Measurements from ENCODE around the gene LPP.
A peak's percentile ranks its signal among the peaks of the same experiment; 100 is the strongest.
"Not testable (repeated sequence)": the region's sequence is repeated elsewhere in the genome, so short reads cannot be mapped to it uniquely, and the experiment has no call there.

The LPP gene

DNA sequence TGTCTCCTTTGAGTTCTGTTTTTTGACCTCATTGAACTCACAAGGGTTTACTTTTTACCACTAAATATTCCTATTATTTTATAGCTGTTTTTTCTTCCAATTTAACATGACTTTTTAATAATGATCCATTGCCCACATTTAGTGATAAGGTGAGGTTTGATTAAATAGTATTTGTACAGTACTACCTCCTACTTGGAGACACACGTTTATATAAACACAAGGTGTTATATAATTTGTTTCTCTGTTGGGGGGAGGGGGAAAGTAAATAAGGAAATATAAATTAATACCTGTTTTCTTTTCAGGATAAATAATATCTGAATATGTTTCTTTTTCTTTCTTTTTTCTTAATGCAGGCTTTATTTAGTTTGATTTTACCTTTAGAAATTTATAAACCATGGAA, 281.3 kb downstream of the LPP start:
- no peak for DNase-seq (ENCODE audit: low spot score)

- DNase-seq (ENCODE audit: low spot score) = no peak
These were observed 284.0 kb downstream of the LPP start for GRCh38 chr3:188437926-188438325.

- peak; percentile 34 for DNase-seq (ENCODE audit: low spot score)
These were observed 285.1 kb downstream of the LPP start for GRCh38 chr3:188439080-188439479.

DNA sequence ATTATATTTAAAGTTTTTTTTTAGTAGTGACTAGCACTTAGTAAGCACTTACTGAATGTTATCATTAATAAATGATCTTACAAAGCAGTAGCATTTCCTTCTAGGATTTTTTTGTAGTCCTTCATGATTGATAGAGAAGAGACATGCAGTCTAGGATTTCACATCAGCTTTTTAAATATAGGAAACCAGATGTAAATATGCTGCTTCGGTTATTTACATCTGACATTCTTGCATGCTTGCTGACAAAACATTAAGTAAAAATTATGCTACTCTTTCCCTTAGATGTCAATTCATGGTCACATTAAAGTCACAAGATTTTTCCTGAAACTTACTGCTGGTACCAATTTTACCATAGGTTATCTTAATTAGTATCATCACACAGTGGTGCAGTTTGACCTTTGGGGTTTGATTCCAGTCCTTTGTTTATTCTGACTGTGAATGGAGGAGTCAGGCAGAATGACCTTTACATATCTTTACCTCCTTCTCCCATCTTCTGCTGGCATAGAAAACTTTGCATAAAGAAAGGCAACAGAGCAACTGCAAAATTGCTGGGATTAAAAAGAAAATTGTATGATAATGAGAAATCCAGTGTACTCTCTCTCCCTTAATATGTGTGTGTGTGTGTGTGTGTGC, 286.5 kb downstream of the LPP start:
- DNase-seq (ENCODE audit: low spot score) = no peak

DNA sequence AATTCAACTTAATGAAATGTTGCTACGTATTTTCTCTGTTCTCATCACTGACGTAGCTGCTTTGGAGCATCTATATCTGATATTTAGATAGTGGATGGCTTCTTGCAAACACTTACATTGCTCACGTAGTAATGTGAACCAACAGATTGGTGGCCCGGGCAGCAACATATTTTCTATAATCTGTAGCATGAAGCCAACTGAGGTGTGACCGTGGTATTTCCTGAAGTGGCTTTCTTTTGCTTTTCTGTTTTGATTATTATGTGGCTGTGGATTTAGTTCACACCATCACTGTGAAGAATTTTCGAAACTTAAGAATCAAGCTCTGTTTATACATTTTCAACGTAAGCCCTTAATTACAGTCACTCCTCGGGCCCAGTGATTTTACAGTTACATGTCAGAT, 288.5 kb downstream of the LPP start:
- DNase-seq (ENCODE audit: low spot score) = no peak

DNA sequence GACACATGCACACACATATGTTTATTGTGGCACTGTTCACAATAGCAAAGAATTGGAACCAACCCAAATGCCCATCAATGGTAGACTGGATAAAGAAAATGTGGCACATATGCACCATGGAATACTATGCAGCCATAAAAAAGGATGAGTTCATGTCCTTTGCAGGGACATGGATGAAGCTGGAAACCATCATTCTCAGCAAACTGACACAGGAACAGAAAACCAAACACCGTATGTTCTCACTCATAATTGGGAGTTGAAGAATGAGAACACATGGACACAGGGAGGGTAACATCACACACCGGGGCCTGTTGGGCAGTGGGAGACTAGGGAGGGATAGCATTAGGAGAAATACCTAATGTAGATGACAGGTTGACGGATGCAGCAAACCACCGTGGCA, 291.2 kb downstream of the LPP start:
- not testable (repeated sequence) for DNase-seq (ENCODE audit: low spot score)

DNA sequence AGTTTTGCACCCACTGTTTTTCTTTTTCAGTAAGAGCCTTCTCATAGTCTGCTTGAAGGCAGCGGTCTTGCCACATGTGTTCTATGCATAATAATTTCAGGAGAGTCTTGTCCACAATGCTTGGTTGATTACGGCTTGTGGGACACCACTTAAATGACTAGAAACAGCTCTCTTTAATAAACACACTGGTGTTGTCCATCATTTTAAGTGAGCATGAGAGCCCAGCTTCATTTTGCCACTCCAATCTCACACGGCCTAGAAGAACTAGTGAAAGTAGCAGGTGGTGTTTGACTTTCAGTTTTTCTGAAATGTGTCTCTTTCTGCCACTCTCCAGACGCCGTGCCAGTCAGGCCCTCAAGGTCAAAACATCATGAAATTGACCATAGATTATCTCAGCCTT, 292.1 kb downstream of the LPP start:
- DNase-seq (ENCODE audit: low spot score) = no peak

DNA sequence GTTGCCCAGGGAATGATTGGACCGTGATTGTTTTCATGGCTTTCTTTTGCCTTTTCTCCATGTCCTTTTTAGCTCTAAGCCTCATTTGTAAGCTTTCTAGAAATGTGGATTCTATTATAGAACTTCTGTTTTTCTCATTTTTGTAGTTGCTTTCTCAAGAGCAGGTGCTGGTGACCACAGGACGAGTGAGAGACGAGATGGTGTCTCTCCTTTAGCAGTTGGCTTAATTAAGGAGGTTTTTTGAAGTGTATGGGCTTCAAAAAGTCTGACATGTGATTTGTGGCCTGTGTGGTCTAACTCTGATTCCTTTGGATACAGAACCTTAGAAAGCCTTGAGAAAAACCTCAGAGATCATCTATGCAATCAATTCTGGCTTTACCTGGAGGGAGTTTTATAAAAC, 292.8 kb downstream of the LPP start:
- DNase-seq (ENCODE audit: low spot score) = no peak

- no peak for DNase-seq (ENCODE audit: low spot score)
These were observed 294.9 kb downstream of the LPP start for GRCh38 chr3:188448813-188449212.

DNA sequence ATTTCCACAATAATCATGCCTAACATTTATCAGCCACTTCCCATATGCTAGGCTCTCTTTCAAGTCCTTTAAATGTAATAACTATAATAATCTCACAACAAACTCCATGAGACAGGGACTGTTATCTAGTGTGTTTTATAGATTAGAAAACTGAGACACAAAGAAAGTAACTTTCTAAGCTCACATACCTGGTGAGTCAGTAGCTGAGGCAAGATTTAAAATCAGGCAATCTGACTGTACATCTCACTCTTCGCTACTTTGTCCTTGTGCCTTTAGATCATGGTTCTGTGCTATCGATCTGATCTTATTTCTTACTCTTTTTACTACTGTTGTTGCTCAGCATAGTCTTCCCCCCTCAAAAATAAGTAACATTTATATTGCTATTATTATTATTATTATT, 295.5 kb downstream of the LPP start:
- DNase-seq (ENCODE audit: low spot score) = no peak

DNA sequence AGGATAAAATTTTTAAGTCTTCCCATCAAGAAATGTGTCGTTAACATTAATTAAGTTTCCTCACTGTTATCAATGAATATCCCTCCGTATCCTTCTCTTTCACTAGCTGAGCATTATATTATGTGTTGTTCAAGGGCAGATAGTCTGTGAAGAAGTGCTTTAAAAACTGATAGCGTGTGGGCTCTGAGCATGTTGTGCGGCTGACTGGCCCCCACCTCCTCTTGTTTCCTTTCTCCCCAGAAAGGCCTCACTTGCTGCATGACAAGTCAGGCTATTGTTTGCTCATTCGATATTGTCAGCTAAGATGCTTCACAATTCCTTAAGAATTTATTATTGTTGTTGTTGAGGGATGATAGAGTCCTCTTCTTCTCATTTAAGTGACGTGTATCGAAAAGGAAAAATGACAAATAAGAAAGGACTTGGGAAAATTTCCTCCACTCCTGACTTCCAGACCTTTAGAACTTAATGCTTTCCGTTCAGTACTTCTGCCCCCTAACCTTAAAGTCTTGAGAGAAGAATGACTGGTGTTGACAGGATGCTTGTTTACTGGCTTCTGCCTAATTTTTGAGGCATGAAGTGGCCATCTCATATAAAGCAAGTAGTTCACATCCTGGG, 298.3 kb downstream of the LPP start:
- peak; percentile 14 for DNase-seq (ENCODE audit: low spot score)

DNA sequence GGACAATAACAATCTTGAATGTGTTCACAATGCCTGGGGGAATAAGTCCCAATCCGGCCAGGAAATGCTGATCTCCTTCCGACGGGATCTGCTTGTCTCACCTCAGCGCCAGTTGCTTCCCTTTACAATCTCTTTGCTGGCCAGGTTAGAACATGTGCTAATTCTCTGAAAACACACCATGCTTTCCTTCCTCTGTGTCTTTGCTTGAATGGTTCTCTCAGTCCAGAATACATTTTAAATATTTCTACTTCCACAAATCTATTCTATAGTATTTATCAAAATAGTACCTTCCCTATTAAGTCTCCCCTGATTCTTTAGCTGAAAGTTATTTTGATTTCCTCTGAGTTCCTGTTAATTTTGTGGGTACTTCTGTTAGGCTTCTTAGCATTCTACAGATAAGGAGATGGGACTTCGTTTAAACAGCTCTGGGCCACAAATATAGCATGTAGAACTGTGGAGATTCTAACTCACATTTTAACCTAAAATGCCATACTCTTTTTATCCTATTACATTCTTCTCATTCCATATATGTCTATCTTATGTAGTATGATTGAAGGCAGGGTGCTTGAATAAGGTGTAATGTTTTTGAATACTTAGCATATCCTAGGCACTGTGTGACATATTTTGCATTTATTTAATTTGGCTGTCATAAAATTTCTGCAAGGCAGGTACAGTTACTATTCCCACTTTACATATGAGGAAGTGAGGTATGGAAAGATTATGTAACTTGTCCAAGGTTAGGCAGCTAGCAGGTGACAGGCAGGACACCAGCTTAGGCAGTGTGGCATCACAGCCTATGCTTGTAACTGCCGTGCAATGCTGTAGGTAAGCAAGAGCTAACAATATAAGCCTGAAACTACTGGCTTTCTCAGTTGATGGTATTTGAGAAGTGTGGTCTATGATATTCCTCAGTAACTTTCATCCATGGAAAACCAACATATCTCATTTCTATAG, 299.8 kb downstream of the LPP start:
- no peak for DNase-seq (ENCODE audit: low spot score)

DNA sequence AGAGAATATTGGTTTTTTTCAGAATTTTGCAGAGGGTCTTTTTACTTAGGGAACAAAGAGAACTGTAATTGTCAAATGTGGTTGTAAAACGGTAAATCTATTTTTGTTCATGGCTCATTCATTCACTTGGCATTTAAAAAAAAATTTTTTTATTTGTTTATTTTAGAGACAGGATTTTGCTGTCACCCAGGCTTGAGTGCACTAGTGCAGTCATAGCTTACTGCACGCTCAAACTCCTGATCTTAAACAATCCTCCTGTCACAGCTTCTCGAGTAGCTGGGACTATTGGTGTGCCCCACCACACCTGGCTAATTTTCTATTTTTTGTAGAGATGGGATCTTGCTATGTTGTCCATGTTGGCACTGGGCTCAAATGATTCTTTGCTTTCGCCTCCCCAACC, 301.8 kb downstream of the LPP start:
- DNase-seq (ENCODE audit: low spot score) = no peak

GRCh38 chr3:188458756-188459155, 304.8 kb downstream of the LPP start:
- DNase-seq (ENCODE audit: low spot score) = no peak

GRCh38 chr3:188465311-188465710, 311.4 kb downstream of the LPP start:
- no peak for DNase-seq (ENCODE audit: low spot score)

GRCh38 chr3:188468196-188468595, 314.2 kb downstream of the LPP start:
- no peak for DNase-seq (ENCODE audit: low spot score)

DNA sequence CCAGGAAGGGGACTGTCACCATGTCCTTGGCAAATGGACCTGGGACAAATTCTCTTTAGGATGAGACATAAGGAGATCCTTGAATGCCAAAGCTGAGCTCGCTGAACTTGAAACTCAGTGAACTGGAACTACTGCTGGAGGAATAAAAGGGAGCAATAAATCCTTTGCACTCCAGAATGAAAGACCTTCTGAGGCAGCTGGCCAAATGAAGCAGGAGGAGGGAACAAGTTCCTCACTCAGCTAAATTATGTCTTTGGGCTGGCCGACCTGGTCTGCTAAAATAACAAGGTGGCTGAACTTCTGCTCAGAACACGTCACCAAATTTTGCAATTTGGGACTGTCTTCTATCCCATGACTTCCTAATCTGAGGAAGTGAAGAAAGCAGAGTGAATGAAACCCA, 314.7 kb downstream of the LPP start:
- peak; percentile 56 for DNase-seq (ENCODE audit: low spot score)

DNA sequence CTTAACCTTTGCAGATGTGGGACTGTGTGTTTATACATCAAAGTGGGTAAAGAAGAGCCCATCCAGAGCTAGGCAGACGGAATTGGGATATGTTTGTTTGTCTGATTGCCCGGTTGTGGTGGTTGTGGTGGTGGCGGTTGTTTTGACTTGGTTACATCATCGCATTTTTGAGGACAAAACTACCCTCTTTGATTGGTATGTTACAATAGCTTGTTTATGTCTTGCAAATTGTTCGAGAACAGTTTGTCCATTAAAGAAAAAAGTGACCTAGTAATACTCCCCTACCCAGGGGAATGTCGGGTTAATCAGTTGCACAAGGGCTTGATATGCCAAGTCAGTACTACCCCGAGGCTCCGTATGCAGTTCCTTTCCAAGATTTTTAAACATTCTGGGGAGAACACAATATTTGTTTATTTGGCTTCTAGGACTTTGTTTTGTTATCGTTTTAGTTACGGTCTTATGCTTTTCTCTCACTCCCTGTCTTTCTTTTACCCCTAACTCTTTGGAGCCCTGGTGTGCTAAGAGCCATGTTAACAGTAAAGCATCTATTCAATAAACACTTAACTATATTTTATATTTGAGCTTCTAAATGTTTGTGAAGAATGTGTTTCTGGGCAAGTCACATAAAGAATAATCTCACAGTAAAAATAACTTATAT, 315.4 kb downstream of the LPP start:
- DNase-seq (ENCODE audit: low spot score) = peak; percentile 44

GRCh38 chr3:188470508-188471130, 316.7 kb downstream of the LPP start:
- DNase-seq (ENCODE audit: low spot score) = no peak

DNA sequence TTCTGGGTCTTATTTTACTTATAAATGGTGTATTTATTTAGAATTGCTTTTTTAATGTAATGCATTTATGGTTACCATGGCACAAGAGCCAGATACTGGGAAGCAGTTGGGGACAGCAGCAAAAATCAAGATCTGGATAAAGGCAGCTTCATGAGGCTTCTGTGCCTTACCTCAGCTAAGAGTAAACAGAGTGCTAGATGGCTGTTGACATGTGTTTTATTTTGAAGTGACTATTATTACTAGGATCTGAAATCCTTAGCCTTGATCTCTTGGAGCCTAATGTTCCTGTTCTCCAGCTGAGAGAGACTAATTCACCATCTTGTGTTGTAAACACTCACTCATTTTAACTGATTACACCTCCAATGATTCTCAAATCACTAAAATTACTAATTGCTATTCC, 317.8 kb downstream of the LPP start:
- no peak for DNase-seq (ENCODE audit: low spot score)

DNA sequence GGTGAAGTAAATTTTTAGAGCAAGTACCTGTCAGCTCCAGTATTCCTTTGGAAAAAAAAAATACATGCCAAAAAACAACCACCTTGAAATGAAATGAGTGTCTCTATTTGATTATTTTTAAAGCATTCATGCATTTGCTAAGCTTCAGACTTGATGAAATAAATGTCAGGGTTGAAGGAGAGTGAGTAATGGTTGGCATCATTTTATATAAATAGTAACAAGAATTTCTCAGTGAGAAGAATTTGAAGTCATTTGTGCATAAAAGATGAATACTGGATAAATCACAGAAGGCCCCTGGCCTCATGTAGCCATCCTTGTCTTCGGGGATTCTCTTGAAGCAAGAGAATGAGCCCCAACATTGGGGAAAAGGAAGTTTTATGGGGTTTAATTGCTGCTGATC, 318.4 kb downstream of the LPP start:
- DNase-seq (ENCODE audit: low spot score) = no peak

- no peak for DNase-seq (ENCODE audit: low spot score)
These were observed 319.1 kb downstream of the LPP start for GRCh38 chr3:188473045-188473444.

All from Ammon's horn (tissue), 1 donor.